ENCODE data around the gene CDK5RAP3. TPM values are rescaled to one million over a fixed set of nuclear protein-coding genes. Genes with fewer than 3 reads are reported as not detected.

CDK5RAP3 gene
- polyA plus RNA-seq, 1 donor from 2014 or later, result 343 TPM

DNA sequence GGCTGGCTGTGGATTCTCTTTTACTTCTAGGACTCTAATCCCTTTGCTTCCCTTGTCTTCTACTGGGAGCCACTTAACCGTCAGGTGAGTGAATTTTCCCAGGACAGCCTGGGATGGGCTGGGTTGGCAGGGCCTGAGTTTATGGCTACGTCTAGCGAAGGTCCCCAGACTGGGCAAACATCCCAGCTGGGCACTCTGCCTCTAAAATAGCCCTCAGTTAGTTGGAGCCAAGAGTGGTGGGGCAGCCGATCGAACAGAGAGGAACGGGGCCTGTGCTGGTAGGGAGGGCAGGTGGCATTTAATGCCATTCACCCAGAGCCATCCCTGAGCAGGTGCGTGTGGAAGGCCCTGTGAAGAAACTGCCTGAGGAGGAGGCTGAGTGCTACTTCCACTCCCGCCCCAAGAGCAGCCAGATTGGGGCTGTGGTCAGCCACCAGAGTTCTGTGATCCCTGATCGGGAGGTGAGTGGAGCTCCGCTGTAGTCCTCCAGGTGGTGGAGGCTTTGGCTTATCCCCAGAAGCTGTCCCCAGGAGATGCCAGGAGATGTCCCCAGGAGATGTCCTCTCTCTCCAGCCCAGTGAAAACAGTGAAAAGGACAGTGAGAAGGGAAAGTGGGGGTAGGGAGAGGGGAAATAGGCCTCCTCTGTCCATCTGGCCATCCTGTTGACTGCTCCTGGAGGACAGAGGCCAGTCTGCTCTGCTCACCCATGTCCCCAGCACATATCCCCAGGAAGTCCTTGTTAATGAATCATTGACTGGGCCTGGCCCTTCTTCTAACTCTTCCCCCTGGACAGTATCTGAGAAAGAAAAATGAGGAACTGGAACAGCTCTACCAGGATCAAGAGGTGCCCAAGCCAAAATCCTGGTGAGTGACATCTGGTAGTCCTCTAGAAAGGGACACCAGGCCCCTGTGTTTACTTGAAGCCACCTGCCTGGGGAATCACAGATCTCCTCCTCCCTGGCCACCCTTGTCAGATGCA is 25.1 kb upstream of the CDK5RAP3 start:
- Histone ChIP-seq H3K9ac (ENCODE audit: low read length) (no peak overlapping the region), H3K36me3 (ENCODE audit: insufficient read depth, low read length) (no peaks in the 10 kb centered on the region), H3F3A (ENCODE audit: insufficient read depth, low read length, poor library complexity, severe bottlenecking) (no peaks in the 10 kb centered on the region), H2AFZ (ENCODE audit: low read depth, low read length) (no peak overlapping the region), H3K27me3 (ENCODE audit: insufficient read depth, low read depth, low read length) (no peaks in the 10 kb centered on the region), H3K27ac (ENCODE audit: low read length) (no peak overlapping the region), H3K4me2 (ENCODE audit: low read length) (no peak overlapping the region), H3K4me3 (ENCODE audit: low read length) (no peak overlapping the region), H3K9me2 (ENCODE audit: insufficient read depth, low read length) (no peaks in the 10 kb centered on the region), H3K79me2 (replicated peaks; ENCODE audit: insufficient read depth, low read length) (no peaks in the 10 kb centered on the region), H3K9me3 (ENCODE audit: low read length) (no peaks in the 10 kb centered on the region), H4K20me1 (ENCODE audit: insufficient read depth) (no peaks in the 10 kb centered on the region)
- TF ChIP-seq MXI1 (conservative IDR thresholded peaks at IDR 0.05; ENCODE audit: poor library complexity, severe bottlenecking) (no peak), EP300 (conservative IDR thresholded peaks at IDR 0.05; ENCODE audit: poor library complexity, severe bottlenecking) (no peak), EZH2 (IDR thresholded peaks at IDR 0.05; ENCODE audit: borderline replicate concordance, insufficient read depth, low read length, poor library complexity, severe bottlenecking) (no peak), RAD21 (conservative IDR thresholded peaks at IDR 0.05) (no peak)

DNA sequence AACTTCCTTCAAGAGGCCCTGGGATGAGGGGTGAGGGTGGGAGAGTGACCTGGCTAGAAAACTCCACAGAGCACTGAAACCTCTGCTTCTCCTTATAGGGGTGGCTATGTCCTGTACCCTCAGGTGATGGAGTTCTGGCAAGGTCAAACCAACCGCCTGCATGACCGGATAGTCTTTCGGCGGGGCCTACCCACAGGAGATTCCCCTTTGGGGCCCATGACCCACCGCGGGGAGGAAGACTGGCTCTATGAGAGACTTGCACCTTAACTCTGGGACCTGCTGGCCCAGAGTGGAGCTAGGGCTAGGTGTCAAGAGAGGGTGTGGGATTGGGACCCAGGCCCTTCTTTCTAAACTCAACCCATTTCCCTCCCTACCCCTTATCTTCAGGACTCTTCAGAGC is 24.4 kb upstream of the CDK5RAP3 start:
- TF ChIP-seq, protein P1, sequence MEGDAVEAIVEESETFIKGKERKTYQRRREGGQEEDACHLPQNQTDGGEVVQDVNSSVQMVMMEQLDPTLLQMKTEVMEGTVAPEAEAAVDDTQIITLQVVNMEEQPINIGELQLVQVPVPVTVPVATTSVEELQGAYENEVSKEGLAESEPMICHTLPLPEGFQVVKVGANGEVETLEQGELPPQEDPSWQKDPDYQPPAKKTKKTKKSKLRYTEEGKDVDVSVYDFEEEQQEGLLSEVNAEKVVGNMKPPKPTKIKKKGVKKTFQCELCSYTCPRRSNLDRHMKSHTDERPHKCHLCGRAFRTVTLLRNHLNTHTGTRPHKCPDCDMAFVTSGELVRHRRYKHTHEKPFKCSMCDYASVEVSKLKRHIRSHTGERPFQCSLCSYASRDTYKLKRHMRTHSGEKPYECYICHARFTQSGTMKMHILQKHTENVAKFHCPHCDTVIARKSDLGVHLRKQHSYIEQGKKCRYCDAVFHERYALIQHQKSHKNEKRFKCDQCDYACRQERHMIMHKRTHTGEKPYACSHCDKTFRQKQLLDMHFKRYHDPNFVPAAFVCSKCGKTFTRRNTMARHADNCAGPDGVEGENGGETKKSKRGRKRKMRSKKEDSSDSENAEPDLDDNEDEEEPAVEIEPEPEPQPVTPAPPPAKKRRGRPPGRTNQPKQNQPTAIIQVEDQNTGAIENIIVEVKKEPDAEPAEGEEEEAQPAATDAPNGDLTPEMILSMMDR (IDR thresholded peaks at IDR 0.05; ENCODE audit: poor library complexity, severe bottlenecking), result no peak
- TF ChIP-seq POLR2AphosphoS5 (IDR thresholded peaks at IDR 0.05), result no peak
- TF ChIP-seq SMC3 (conservative IDR thresholded peaks at IDR 0.05; ENCODE audit: poor library complexity), result no peak
- TF ChIP-seq, protein P2, sequence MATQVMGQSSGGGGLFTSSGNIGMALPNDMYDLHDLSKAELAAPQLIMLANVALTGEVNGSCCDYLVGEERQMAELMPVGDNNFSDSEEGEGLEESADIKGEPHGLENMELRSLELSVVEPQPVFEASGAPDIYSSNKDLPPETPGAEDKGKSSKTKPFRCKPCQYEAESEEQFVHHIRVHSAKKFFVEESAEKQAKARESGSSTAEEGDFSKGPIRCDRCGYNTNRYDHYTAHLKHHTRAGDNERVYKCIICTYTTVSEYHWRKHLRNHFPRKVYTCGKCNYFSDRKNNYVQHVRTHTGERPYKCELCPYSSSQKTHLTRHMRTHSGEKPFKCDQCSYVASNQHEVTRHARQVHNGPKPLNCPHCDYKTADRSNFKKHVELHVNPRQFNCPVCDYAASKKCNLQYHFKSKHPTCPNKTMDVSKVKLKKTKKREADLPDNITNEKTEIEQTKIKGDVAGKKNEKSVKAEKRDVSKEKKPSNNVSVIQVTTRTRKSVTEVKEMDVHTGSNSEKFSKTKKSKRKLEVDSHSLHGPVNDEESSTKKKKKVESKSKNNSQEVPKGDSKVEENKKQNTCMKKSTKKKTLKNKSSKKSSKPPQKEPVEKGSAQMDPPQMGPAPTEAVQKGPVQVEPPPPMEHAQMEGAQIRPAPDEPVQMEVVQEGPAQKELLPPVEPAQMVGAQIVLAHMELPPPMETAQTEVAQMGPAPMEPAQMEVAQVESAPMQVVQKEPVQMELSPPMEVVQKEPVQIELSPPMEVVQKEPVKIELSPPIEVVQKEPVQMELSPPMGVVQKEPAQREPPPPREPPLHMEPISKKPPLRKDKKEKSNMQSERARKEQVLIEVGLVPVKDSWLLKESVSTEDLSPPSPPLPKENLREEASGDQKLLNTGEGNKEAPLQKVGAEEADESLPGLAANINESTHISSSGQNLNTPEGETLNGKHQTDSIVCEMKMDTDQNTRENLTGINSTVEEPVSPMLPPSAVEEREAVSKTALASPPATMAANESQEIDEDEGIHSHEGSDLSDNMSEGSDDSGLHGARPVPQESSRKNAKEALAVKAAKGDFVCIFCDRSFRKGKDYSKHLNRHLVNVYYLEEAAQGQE (IDR thresholded peaks at IDR 0.05; ENCODE audit: borderline replicate concordance), result no peak
- no peak for TF ChIP-seq MXI1 (conservative IDR thresholded peaks at IDR 0.05; ENCODE audit: poor library complexity, severe bottlenecking)
- no peak for TF ChIP-seq RAD21 (conservative IDR thresholded peaks at IDR 0.05)
- no peak for TF ChIP-seq EP300 (conservative IDR thresholded peaks at IDR 0.05; ENCODE audit: poor library complexity, severe bottlenecking)
- no peak for TF ChIP-seq EZH2 (IDR thresholded peaks at IDR 0.05; ENCODE audit: borderline replicate concordance, insufficient read depth, low read length, poor library complexity, severe bottlenecking)
- TF ChIP-seq TAF1 (IDR thresholded peaks at IDR 0.05; ENCODE audit: low read depth), result no peak
- no peaks in the 10 kb centered on the region for H4K20me1 ChIP-seq (ENCODE audit: insufficient read depth)

More for the DNA sequence above, 24.4 kb upstream of the CDK5RAP3 start:
- Histone ChIP-seq H3F3A (ENCODE audit: insufficient read depth, low read length, poor library complexity, severe bottlenecking) (no peaks in the 10 kb centered on the region), H3K9me2 (ENCODE audit: insufficient read depth, low read length) (no peaks in the 10 kb centered on the region), H3K27ac (ENCODE audit: low read length) (no peak overlapping the region), H2AFZ (ENCODE audit: low read depth, low read length) (no peak overlapping the region), H3K9me3 (ENCODE audit: low read length) (no peaks in the 10 kb centered on the region), H3K4me2 (ENCODE audit: low read length) (no peak overlapping the region), H3K36me3 (ENCODE audit: insufficient read depth, low read length) (no peaks in the 10 kb centered on the region), H3K4me3 (ENCODE audit: low read length) (no peak overlapping the region), H3K27me3 (ENCODE audit: insufficient read depth, low read depth, low read length) (no peaks in the 10 kb centered on the region), H3K79me2 (replicated peaks; ENCODE audit: insufficient read depth, low read length) (no peaks in the 10 kb centered on the region), H3K9ac (ENCODE audit: low read length) (no peak overlapping the region)
